GM12878 (cell line): ENCODE measurements around the gene TGFBRAP1. TPM values are rescaled to one million over a fixed set of nuclear protein-coding genes. Genes with fewer than 3 reads are reported as not detected.
A peak's percentile ranks its signal among the peaks of the same experiment; 100 is the strongest.

ENCODE experiments used
- ATAC-seq: fragments of 200-7000 bp; cut with Tn5 transposase; 3 replicates; pipeline ENCODE4 v1.9.1; 2020; ENCODE audit warnings: mild to moderate bottlenecking, moderate library complexity
- BruUV-seq: library from RNA; stranded (reverse); fragments of 400-500 nt; replicated peaks from 2 replicates; lab custom pipeline; 2021; lab: Mats Ljungman, UMichigan
- CTCF ChIA-PET: fragments of 300-600 bp; sonication (Branson Sonifier 250); formaldehyde crosslinking; extraction: SDS; loops from one replicate; lab custom pipeline; 2021; ENCODE audit warnings: inconsistent platforms; lab: Yijun Ruan, JAX
- POLR2A ChIA-PET: fragments of 350-600 bp; formaldehyde crosslinking; extraction: SDS; loops from one replicate; lab custom pipeline; 2021; ENCODE audit warnings: inconsistent platforms; lab: Charles Lee
- RAD21 ChIA-PET: fragments of 300-600 bp; sonication (Branson Sonifier 250); formaldehyde crosslinking; loops from one replicate; lab custom pipeline; 2023; ENCODE audit warnings: antibody characterized with exemption; ENCODE audit not compliant: unreplicated experiment; lab: Charles Lee
- SMC1A ChIA-PET: fragments of 300-600 bp; sonication (Branson Sonifier 250); formaldehyde crosslinking; loops from one replicate; lab custom pipeline; 2023; ENCODE audit not compliant: unreplicated experiment, uncharacterized antibody; lab: Charles Lee
- DNase-seq: peaks from one replicate; pipeline ENCODE4 v3.0.0-alpha.2; 2011; ENCODE audit warnings: low read depth, low spot score
- FAIRE-seq: peaks from 3 replicates; lab custom pipeline; 2011; peaks lifted over from hg19 to GRCh38; lab: Jason Lieb, UNC
- H2AFZ ChIP-seq: 2 replicates; pipeline ENCODE4 v1.6.0; 2011; ENCODE audit warnings: low read depth, low read length, control low read depth; ENCODE audit not compliant: control insufficient read depth
- H3K27ac ChIP-seq: 2 replicates; pipeline ENCODE4 v1.5.1; 2011; ENCODE audit warnings: control low read depth; ENCODE audit not compliant: control insufficient read depth, insufficient read depth
- H3K27me3 ChIP-seq, 2 experiments: replicated peaks in 1 of 2; 2 replicates each; pipeline versions ENCODE4 v1.6.0 to v1.6.1; 2011; ENCODE audit warnings: low read length in 1 of 2; ENCODE audit not compliant: control insufficient read depth in 2 of 2, insufficient read depth in 2 of 2
- H3K36me3 ChIP-seq, 2 experiments: 2 replicates each; pipeline ENCODE4 v1.5.1; 2011; ENCODE audit warnings: low read length in 1 of 2; ENCODE audit not compliant: control insufficient read depth in 2 of 2, insufficient read depth in 2 of 2
- H3K4me1 ChIP-seq: 2 replicates; pipeline ENCODE4 v1.6.1; 2011; ENCODE audit warnings: mild to moderate bottlenecking, low read length, moderate library complexity, mixed read lengths; ENCODE audit not compliant: control insufficient read depth, insufficient read depth
- H3K4me2 ChIP-seq: 2 replicates; pipeline ENCODE4 v1.6.0; 2011; ENCODE audit warnings: control low read depth; ENCODE audit not compliant: control insufficient read depth, insufficient read depth
- H3K4me3 ChIP-seq: fragments of 200-600 bp; sonication (generic); 2 replicates; pipeline ENCODE4 v1.5.1; 2016
- H3K79me2 ChIP-seq: 2 replicates; pipeline ENCODE4 v1.6.0; 2011; ENCODE audit warnings: low read length; ENCODE audit not compliant: control insufficient read depth, insufficient read depth
- H3K9ac ChIP-seq: 2 replicates; pipeline ENCODE4 v1.8.0; 2011; ENCODE audit warnings: low read length, control low read depth, mixed read lengths; ENCODE audit not compliant: control insufficient read depth, insufficient read depth
- H3K9me3 ChIP-seq: replicated peaks from 3 replicates; pipeline ENCODE4 v1.5.1; 2011; ENCODE audit warnings: mild to moderate bottlenecking, low read length; ENCODE audit not compliant: control insufficient read depth, insufficient read depth
- H4K20me1 ChIP-seq: 2 replicates; pipeline ENCODE4 v1.6.0; 2011; ENCODE audit not compliant: control insufficient read depth, insufficient read depth
- BCL11A ChIP-seq: IDR thresholded peaks from 2 replicates; pipeline ENCODE4 v1.6.1; 2011; ENCODE audit warnings: low read depth, low read length
- KDM1A ChIP-seq: fragments of 200-600 bp; sonication (generic); IDR thresholded peaks from 2 replicates; pipeline ENCODE4 v1.6.1; 2016; ENCODE audit warnings: borderline replicate concordance
- MAX ChIP-seq: IDR thresholded peaks from 2 replicates; pipeline ENCODE4 v1.6.1; 2012; ENCODE audit warnings: low read depth, low read length, improper control_type of control experiment
- NRF1 ChIP-seq: conservative IDR thresholded peaks from 2 replicates; pipeline ENCODE4 v1.6.1; 2011; ENCODE audit warnings: mild to moderate bottlenecking, low read depth, low read length, improper control_type of control experiment
- TCF7 ChIP-seq: IDR thresholded peaks from 2 replicates; pipeline ENCODE4 v1.6.1; 2014; ENCODE audit warnings: antibody characterized with exemption, borderline replicate concordance
- WRNIP1 ChIP-seq: IDR thresholded peaks from 2 replicates; pipeline ENCODE4 v1.6.1; 2011; ENCODE audit warnings: low read depth, low read length, improper control_type of control experiment, borderline replicate concordance
- whole genome bisulfite sequencing: methylation state at CpG from one replicate; pipeline ENCODE4 v1.1.6; 2016; ENCODE audit warnings: low lambda C conversion rate; ENCODE audit not compliant: insufficient replicate concordance, insufficient coverage; ENCODE audit errors: missing lambda C conversion rate; 5-methylcytosine and 5-hydroxymethylcytosine counted together
- in situ Hi-C: fragments of 300-500 bp; cut with MboI; formaldehyde crosslinking; loops from 9 replicates; pipeline ENCODE4 v1.14.3; 2018; ENCODE audit warnings: mixed read lengths
- intact Hi-C: fragments of 100-400 bp; cut with micrococcal nuclease; formaldehyde crosslinking; loops from one replicate; pipeline ENCODE4 v1.14.2; 2022; ENCODE audit not compliant: unreplicated experiment
- polyA plus RNA-seq, 11 experiments: library from polyadenylated mRNA; depleted of rRNA in 4 of 11; unstranded in 6 of 11; stranded (reverse) in 5 of 11; fragments of >200 nt; fragmentation: Nextera tagmentation in 4 of 11; fragmentation: Illumina TruSeq in 1 of 11; extraction: Ambion mirVana in 4 of 11; extraction: Trizol in 1 of 11; gene quantifications; 1 replicate in 1 of 11; 2 replicates in 10 of 11; pipeline versions ENCODE4 v1.2.1 to v1.2.3, GENCODE V29; 2011 to 2016; ENCODE audit warnings: inconsistent platforms in 2 of 11, missing spikeins in 2 of 11, low read depth in 1 of 11
- total RNA-seq, 4 experiments: library from RNA; depleted of rRNA in 3 of 4; stranded (reverse); fragments of >200 nt in 3 of 4; fragmentation: Illumina TruSeq in 1 of 4; extraction: Trizol in 1 of 4; gene quantifications; 2 replicates each; pipeline versions ENCODE4 v1.2.1 to v1.2.3, GENCODE V29; 2013 to 2021

TGFBRAP1 gene
- total and polyA plus RNA-seq, 10 of the 15 experiments (the other 5 are each of a cell fraction or from before 2014, with no cell fraction given): 7.9 to 37.4 (median 23.7) TPM

- H3K27me3 ChIP-seq: no peaks in the 10 kb centered on the region
- H3K27ac ChIP-seq: peak overlapping the region; percentile 86; the same call in 1 of the 2 replicates
- H3K4me3 ChIP-seq: peak overlapping the region; percentile 68
- ChIA-PET RAD21 (interaction anchor here (0.6 to 0.7 kb wide), 2 partner anchors 16 to 63 kb away, joined by 4 read pairs; no protein-coding TSS in a partner anchor), SMC1A (interaction anchor here (0.6 to 5.0 kb wide), 4 partner anchors 8 to 20 kb away, joined by 3 to 25 read pairs (median 3); partner anchors contain the start of gene C2orf49), POLR2A (interaction anchor here (0.7 to 1.5 kb wide), 3 partner anchors 8 to 862 kb away, joined by 3 to 9 read pairs (median 5); no protein-coding TSS in a partner anchor), CTCF (interaction anchor here (0.6 to 1.2 kb wide), 2 partner anchors 14 to 498 kb away, joined by 3 read pairs; no protein-coding TSS in a partner anchor)
- peaks cover 45% of the 10 kb centered on the region for H3K79me2 ChIP-seq
- peaks cover 4% of the 10 kb centered on the region for H3K4me1 ChIP-seq
- peak overlapping the region; percentile 91 for H3K9ac ChIP-seq
- H3K4me2 ChIP-seq: peak overlapping the region; percentile 73; the same call in 1 of the 2 replicates
- no peak overlapping the region; the same call in 1 of the 2 replicates for H2AFZ ChIP-seq
- BruUV-seq: TSS peak; percentile 88
- FAIRE-seq: peak; percentile 41
- H3K9me3 ChIP-seq: no peaks in the 10 kb centered on the region
- in situ Hi-C loops: no loop called here
- peaks cover 0 to 3% of the 10 kb centered on the region in 2 experiments; a peak in 1 of 4 replicates for H3K36me3 ChIP-seq
- no peak for ATAC-seq
- no peak for DNase-seq
- TF ChIP-seq NRF1: no peak
- no peak for TF ChIP-seq WRNIP1
- no peak for TF ChIP-seq BCL11A
- TF ChIP-seq TCF7: no peak
- no peak for TF ChIP-seq KDM1A
- TF ChIP-seq MAX: no peak
- intact Hi-C loops: loop anchor here (10.0 kb wide), 1 partner anchor 414 kb away; the partner anchor contains the start of gene NCK2
- no peaks in the 10 kb centered on the region for H4K20me1 ChIP-seq
- WGBS: 54% methylated on average over 4 of the region's 4 CpGs
Observed at GRCh38 chr2:105330681-105331375, 1.3 kb upstream of the TGFBRAP1 start.
